Measurements from ENCODE around the gene MAML2. TPM values are rescaled to one million over a fixed set of nuclear protein-coding genes. Genes with fewer than 3 reads are reported as not detected.

MAML2 gene
- total RNA-seq, 1 experiment from 2014 or later = 2.7 TPM

- Histone ChIP-seq H3K56ac (ENCODE audit: insufficient read length, low read depth, low read length) (no peak overlapping the region), H3K9ac (ENCODE audit: extremely low read depth, insufficient read length, low read length) (no peak overlapping the region), H4K8ac (replicated peaks; ENCODE audit: insufficient read length, low read depth, low read length) (no peak overlapping the region), H3K23me2 (ENCODE audit: insufficient read length, low read depth, low read length, poor library complexity, severe bottlenecking) (no peaks in the 10 kb centered on the region), H3K27ac (ENCODE audit: insufficient read length, low read depth, low read length) (no peak overlapping the region), H3K4me1 (ENCODE audit: insufficient read depth, low read length) (no peaks in the 10 kb centered on the region; the same call in 1 of the 2 replicates), H3T11ph (ENCODE audit: low read length) (no peak overlapping the region), H3K23ac (ENCODE audit: insufficient read length, low read depth, low read length) (no peak overlapping the region), H2BK120ac (ENCODE audit: low read depth, low read length, poor library complexity, severe bottlenecking) (no peak overlapping the region), H2AK5ac (ENCODE audit: insufficient read length, low read length) (no peak overlapping the region), H2AFZ (ENCODE audit: low read length) (no peak overlapping the region), H3K79me1 (ENCODE audit: insufficient read depth, low read depth, low read length, poor library complexity, severe bottlenecking) (no peaks in the 10 kb centered on the region), H3K18ac (ENCODE audit: insufficient read length, low read depth, low read length) (no peak overlapping the region), H3K27me3 (ENCODE audit: insufficient read depth, low read length) (no peaks in the 10 kb centered on the region), H2BK20ac (ENCODE audit: low read depth, low read length, poor library complexity, severe bottlenecking) (no peak overlapping the region), H2BK12ac (ENCODE audit: insufficient read length, low read depth, low read length) (no peak overlapping the region), H4K20me1 (ENCODE audit: control insufficient read depth, insufficient read depth, insufficient read length) (no peaks in the 10 kb centered on the region), H4K91ac (ENCODE audit: insufficient read length, low read depth, low read length) (no peak overlapping the region), H2BK15ac (ENCODE audit: low read depth, low read length) (no peak overlapping the region), H3K14ac (ENCODE audit: insufficient read depth, low read length) (no peak overlapping the region), H3K4ac (ENCODE audit: low read depth, low read length) (no peak overlapping the region), H4K5ac (ENCODE audit: insufficient read length, low read depth, low read length) (no peak overlapping the region), H3K79me2 (ENCODE audit: insufficient read depth, low read length) (no peaks in the 10 kb centered on the region), H3K9me3 (ENCODE audit: control insufficient read depth, low read depth, low read length) (no peaks in the 10 kb centered on the region), H2BK5ac (ENCODE audit: insufficient read length, low read length) (no peak overlapping the region), H3K4me2 (ENCODE audit: insufficient read depth, insufficient read length, low read length) (no peak overlapping the region)
- no peak overlapping the region for H3K4me3 Mint-ChIP-seq
- TF ChIP-seq CTCF (conservative IDR thresholded peaks at IDR 0.05) = no peak
- H3K9me3 Mint-ChIP-seq = no peaks in the 10 kb centered on the region
- H3K27ac Mint-ChIP-seq = no peak overlapping the region
- H3K4me1 Mint-ChIP-seq = peaks cover 0 to 6% of the 10 kb centered on the region in 2 experiments; a peak in 2 of 4 replicates
- H3K36me3 Mint-ChIP-seq (ENCODE audit: insufficient read depth in 1 of 3, low read depth in 3 of 3) = no peaks in the 10 kb centered on the region
- H3K27me3 Mint-ChIP-seq (ENCODE audit: low read depth) = no peaks in the 10 kb centered on the region
- no peak for DNase-seq
Observed at GRCh38 chr11:96062134-96062533, 280.9 kb downstream of the MAML2 start.
